Suprapubic skin (tissue), 4 donors: Measurements from ENCODE around the gene DMXL2.

Source experiments
- EP300 ChIP-seq: sonication (generic); formaldehyde crosslinking; IDR thresholded peaks from one replicate; pipeline ENCODE4 v1.6.1; 2017; ENCODE audit warnings: antibody characterized with exemption
- POLR2A ChIP-seq, 2 donors: fragments of 450-650 bp; IDR thresholded peaks; one replicate each; pipeline ENCODE4 v1.6.1; 2017; ENCODE audit warnings: antibody characterized with exemption in 2 of 2, mild to moderate bottlenecking in 2 of 2, moderate library complexity in 2 of 2
- POLR2AphosphoS5 ChIP-seq, 3 donors: sonication (generic); formaldehyde crosslinking; IDR thresholded peaks; one replicate each; pipeline ENCODE4 v1.6.1; 2017; ENCODE audit warnings: antibody characterized with exemption in 3 of 3
- TF ChIP-seq, protein P1 (sequence below), 2 donors: fragments of 200-600 bp in 1 of 2; fragments of 450-650 bp in 1 of 2; sonication (generic) in 1 of 2; IDR thresholded peaks; one replicate each; pipeline ENCODE4 v1.5.1; 2016 to 2019; ENCODE audit warnings: antibody characterized with exemption in 2 of 2, mild to moderate bottlenecking in 1 of 2, moderate library complexity in 1 of 2

DNA sequence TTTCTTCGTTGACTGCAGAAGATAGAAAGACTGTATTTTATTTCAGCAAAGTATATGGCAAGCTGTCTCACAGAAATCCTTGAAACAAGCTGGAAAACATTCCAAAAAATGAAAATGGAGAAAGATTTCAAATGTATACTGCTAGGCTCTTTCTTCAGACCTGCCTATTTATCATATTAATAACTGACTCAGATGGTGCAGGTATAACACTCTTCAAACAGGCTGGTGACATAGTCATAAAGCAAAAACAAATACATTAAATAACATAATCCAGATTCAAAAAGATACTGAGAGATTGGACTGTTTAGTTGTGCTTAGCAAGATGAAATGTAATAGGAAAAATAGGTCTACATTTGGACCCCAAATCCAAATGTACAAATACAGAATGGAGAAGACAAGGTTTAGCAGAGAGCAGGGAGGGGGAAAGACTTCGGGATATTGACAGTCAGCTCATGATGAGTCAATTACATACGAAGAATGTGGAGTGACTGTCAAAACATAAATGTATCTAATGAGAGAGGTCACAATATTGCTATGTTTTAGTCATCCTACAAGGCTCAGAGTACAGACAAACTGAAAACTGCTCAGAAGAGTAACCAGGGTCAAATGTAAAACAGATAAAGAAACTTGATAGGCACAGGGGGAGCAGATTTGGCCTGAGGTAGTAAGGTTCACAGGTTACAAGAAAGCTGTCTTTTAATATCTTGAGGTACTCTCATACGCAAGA is 88.7 kb downstream of the DMXL2 start:
- TF ChIP-seq POLR2A (IDR thresholded peaks at IDR 0.05): no peak
- TF ChIP-seq, protein P1, sequence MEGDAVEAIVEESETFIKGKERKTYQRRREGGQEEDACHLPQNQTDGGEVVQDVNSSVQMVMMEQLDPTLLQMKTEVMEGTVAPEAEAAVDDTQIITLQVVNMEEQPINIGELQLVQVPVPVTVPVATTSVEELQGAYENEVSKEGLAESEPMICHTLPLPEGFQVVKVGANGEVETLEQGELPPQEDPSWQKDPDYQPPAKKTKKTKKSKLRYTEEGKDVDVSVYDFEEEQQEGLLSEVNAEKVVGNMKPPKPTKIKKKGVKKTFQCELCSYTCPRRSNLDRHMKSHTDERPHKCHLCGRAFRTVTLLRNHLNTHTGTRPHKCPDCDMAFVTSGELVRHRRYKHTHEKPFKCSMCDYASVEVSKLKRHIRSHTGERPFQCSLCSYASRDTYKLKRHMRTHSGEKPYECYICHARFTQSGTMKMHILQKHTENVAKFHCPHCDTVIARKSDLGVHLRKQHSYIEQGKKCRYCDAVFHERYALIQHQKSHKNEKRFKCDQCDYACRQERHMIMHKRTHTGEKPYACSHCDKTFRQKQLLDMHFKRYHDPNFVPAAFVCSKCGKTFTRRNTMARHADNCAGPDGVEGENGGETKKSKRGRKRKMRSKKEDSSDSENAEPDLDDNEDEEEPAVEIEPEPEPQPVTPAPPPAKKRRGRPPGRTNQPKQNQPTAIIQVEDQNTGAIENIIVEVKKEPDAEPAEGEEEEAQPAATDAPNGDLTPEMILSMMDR (IDR thresholded peaks at IDR 0.05): no peak
- TF ChIP-seq POLR2AphosphoS5 (IDR thresholded peaks at IDR 0.05): no peak
- TF ChIP-seq EP300: no peak
